HG03469 (cell line): ENCODE results near the gene AEBP1.

ENCODE experiments used
- ATAC-seq: cut with Tn5 transposase; IDR thresholded peaks from one replicate; pipeline ENCODE4 v1.9.1; 2021; ENCODE audit warnings: mild to moderate bottlenecking, moderate library complexity, moderate number of reproducible peaks; ENCODE audit not compliant: unreplicated experiment

AEBP1 gene

DNA sequence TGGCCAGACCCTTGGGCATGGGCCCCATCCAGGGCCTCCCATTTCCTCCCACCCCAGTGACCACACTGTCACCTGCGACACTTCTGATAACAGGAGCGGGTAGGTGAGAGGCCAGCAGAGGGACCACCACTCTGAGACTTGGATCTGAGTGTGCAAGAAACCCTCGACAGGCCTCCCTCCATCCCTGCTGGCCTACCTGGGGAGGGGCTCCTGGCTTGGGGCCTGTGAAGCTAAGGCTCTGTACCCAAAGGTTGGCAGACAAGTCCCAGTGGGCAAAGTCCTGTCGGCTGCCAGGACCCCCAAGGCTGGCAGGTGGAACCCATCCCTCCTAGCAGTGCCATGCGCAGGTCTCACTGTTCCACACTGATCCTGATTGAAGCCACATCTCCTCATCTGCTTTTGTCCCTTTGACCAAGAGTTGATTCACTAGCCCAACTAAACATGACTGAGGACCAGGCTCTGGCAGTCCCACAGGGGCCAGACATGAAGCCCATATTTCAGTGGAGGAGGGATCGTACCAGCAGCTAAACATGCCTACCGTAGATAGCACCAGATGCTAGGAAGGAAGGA, 37.6 kb upstream of the AEBP1 start:
- no peak for ATAC-seq

DNA sequence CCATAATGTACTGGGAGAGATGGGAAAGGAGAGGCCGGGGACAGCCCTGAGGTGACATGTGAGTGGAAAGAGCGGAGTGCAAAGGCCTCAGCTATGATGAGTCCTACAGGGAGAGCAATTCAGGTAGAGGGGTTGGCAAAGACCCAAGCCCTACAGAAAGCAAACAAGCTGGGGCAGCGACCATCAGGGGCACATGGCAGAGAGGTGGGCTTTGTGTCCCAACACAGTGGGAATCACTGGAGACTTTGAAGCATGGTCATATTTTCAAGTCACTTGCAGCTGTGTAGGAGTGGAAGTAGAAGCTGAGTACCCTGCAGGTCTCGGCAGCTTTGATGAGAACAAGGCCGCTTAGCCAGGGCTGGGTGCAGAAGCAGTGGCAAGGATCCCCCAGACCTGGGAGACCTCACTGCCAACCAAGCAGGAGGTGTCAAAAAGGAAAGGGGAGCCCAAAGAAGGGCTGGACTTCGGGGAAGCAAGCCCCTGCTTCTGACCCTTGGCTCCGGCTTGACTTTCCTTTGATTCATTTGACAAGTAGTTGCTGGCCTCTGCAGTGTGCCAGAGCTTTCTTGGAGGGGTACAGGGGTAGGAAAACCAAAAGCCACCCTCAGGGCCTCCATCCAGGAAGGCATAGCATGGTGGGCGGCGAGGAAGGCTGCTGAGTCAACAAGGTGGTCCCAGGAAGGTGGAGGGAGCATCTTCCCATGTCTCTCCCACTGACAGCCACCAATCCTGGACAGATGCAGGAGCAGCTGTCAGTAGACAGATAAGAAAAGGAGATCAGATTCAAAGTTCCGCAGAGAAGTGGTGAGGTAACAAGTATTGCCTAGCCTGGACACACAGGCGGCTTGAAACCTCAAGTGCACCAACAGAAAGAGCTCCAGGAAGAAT, 36.8 kb upstream of the AEBP1 start:
- no peak for ATAC-seq

DNA sequence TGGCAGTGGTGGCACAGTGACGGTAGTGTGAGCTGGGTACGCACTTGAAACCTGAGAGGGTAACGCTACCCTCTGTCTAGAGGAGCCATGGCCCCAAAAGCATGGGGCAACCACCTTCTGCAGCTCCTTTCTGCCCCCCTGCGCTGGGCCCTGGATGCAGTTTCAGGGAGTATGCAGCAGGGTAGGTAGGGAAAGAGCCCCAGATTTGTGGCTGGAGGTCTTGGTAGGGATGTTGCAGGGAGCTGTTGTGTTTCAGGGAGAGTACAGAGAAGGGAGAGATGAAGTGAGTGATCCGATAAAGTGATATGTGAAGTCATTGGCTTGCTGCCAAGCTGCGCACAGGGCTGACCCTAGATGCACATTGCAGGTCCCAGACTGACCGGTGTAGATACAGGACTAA, 36.1 kb upstream of the AEBP1 start:
- no peak for ATAC-seq

DNA sequence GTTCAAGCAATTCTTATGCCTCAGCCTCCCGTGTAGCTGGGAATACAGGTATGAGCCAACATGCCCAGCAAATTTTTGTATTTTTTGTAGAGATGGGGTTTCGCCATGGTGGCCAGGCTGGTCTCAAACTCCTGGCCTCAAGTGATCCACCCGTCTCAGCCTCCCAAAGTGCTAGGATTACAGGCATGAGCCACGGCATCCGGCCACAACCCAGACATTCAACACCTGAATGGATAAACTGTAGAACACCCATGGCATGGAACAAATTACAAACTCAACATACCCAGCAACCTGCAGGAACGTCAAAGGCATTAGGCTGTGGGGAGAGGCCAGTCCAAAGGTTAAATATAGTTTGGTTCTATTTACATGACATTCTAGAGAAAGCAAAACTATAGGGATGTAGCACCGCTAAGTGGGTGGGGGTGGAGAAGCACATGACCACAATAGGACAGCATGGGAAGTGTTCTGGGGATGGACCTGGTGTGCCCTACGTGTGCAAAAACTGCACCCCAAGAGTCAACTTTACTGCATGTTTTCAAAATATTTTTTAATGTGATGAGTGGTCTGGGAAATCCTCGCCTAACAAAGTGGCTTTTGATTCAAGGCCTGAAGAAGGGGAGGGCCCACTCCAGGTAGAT, 32.3 kb upstream of the AEBP1 start:
- no peak for ATAC-seq

DNA sequence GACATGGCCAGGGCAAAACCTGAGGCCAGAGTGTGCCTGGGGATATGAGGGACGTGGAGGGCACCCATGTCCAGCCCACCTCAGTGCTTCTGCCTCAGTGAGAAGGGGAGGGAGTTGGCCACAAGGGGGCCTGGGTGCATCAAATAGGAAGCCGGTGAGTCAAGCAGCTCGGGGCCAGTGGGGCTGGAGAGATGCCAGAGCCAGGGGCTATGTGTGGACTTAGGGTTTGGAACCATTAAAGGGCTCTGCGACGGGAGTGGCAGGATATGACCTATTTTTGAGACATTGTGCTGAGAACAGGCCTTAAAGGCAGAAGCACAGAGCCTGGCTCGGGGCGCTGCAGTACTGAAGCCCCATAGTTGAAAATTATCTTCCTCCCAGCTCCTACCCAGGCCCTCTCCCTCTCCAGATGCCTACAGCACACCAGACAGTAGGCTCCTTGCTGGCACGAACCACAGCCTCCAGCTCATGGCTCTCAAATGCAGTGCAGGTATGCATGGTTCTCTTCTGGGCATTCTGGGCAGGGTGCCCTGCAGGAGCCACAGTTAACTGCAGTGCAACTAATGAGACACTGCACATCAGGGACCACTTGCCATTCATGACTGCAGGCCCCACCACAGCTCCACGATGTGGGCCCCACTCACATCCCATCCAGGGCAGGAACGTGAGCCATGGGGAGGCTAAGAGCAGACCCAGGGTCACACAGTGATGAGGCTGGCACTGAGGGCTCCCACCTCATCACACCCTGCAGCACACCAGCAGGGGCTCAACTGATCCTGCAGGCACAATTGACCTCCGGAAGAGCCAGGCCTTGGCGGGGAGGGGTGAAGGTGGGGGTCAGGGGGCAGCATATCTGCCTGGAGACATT, 31.5 kb upstream of the AEBP1 start:
- ATAC-seq, result no peak

DNA sequence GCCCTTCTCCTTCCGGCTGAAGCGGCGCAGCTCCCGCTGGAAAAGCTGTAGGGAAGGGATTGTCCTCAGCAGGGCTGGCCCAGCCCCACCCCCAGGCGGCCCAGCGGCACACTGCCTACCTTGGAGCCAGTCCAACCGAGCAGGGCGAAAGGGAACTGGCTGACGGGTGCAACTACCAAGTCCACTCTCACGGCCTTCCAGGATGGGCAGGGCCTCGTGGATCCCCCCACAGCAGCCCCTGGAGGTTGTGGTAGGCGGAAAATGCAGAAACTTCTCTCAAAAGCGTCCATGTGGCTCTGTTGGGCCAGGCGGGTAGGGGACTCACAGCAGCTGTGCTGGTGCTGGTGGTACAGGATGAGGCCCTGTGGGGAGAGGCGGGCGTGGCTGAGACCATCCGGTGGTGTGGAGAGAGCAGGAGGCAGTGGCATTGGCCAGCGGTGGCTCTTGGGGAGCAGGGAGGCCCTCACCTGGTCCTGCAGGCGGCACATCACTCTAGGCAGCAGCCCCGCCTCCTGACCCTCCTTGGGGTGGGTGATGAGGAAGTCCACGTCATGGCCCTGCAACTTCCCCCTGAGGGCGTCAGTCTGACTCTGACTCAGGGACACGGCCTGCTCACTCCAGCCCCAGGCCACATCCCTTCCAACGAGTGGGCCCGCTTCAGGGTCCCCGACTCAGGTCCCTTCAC, 30.3 kb upstream of the AEBP1 start:
- ATAC-seq, result no peak

DNA sequence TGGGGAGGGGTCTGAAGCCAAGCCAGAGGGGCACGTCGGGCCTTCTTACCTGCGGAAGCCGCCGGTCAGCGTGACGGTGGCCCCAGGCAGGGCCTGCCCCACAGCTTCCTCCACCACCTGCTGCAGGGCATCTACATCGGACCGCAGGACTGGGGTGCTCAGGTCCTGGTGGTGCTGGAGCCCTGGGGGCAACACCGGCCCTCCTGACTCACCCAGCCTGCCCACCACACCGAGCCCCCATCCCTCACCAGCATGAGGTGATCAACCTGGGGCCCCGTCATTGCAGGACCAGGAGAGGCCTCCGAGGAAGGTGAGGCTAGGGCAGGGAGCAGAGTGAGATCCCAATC, 29.8 kb upstream of the AEBP1 start:
- no peak for ATAC-seq

DNA sequence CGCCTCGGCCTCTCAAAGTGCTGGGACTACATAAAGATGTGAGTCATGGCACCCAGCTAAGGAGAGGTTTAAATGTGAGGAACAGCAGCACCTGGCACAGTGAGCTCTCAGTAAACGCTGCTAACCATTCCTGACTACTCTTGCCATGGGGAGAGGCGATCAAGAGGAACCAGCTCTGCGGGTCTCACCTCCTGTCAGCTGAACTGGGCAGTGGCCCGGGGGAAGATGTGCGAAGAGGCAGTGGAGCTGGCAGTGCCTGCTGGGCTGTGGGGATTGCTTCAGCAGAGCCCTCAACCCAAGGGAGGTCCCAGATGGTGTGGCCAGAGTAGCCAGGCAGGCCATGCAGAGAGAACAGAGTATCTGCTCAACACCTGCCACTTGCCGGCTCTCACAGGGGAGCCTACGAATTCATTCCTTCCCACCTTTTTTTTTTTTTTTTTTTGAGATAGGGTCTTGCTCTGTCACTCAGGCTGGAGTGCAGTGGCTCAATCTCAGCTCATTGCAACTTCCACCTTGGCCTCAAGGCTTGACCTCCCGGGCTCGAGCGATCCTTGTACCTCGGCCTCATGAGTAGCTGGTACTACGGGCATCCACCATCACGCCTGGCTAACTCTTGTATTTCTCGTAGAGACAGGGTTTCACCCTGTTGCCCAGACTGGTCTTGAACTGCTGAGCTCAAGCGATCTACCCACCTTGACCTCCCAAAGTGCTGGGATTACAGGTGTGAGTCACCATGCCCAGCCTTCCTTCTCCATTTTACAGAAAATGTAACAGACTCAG, 28.7 kb upstream of the AEBP1 start:
- ATAC-seq, result no peak

DNA sequence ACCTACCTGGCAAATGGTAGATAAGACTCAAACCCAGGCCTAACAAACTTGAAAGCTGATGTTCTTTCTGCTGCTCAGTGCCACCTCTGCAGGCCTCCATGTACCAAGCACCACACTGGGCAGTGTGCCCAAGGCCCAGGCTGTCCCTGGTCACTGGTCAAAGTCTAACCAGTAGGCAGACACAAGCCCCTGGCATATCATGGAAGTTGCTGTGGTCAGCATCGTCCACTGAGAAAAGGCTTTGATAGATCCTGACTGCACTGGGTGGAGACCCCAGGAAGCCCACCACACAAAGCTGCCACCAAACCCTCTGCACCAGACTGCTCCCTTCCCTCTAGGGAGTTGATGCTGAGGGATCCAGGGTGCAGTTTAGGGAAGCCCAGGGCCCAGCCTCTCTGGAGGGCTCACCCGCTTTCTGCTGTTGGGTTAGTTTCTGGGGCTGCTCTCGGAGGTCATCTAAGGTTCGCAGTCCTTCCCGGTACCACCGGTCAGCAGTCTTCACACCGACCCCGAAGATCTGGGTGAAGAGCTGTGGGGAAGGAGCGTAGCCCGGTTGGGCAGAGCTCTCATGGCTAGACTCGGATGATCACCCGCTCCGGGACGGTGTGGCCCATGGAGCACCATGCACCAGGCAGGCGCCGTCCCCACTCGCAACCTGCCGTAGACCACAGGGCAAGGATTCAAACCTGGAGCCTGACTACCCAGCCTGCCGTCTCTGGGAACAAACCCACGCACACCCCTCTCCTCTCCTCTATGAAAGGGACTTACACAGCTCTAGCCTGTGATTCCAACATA, 27.8 kb upstream of the AEBP1 start:
- no peak for ATAC-seq

DNA sequence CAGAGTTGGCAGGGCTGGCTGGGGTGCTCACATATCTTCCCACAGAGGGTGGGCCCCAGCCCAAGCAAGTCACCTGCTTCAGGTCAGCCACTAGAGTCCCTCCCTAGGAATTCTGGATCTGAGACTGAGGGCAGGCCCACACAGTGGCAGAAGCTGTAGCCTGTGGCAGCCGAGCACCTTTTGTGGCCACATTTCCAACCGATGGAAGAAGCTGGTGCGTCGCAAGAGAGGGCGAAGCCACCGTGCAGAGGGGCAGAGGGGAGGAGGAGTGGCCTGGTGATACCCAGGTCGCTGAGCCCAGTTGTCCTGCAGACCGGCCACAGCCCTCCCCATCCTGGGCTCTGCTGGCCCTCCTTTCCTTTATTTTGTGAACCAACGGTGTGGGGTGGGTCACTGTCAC, 27.1 kb upstream of the AEBP1 start:
- no peak for ATAC-seq

DNA sequence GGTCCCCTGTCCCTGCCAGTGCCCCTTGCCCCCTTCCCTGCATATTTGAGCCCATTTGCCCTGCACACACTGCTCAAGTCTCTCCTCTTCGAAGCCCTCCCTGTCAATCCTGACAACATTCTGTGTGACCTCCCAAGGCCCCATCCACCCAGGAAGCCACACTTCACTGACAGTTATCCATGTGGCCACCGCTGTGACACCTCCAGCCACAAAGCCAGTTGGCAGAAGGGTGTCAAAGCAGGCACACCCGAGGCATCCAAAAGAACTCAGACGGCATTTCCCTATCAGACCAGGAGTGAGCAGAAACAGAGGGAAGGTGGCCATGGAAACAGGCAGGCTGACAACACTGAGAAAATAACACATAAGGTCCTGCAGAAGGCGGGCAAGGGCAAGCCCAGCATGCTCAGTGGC, 26.5 kb upstream of the AEBP1 start:
- ATAC-seq, result no peak

DNA sequence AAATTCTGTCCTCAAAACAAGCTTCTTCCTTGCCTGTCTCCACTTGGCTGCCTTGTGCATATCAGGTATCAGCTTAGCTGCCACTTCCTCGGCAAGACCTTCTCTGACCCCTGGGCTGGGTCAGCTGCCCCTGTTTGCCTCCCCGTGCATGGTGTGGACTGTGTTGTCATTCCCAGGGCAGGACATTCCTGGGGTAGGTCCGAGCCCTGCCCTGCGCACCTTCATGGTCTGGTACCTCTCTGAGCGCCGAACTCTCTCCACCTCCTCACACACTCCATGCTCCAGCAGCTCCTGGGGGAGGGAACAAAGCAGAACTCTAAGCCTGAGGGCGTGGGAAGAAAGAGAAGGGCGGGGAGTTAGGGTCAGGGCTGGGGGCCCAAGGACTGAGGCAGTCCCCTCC, 25.6 kb upstream of the AEBP1 start:
- no peak for ATAC-seq

DNA sequence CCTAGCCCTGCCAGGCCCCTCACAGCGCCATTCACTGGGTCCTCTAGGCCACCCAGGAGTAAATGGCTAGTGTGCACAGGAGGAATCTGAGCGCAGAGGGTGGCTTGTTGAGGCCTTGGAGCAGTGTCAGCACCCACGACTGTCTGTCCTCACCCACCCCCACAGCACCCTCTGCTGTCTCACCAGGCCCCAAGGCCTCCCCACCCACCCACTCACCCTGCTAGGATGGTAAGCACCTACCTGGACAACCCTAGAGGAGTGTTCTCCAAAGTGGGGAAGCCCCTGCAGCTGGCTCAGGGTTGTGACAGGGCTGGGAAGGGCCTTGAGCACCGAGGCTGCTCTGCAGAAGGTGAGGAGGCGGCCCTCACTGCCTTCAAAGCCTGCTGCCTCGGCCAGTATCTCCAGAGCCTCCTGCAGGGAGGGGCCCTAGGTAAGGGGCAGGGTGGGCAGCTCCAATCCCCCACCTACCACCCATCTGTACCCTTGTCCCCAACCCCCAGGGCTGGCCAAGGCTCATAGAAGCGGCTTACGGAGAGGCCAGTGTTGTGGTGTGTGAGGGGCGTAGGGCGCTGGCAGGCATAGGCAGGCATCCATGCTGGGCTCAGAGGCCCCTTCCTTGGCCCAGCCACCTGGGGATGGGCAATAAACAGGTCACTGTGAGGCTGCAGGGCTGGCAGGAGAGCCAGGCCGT, 24.7 kb upstream of the AEBP1 start:
- ATAC-seq, result no peak

DNA sequence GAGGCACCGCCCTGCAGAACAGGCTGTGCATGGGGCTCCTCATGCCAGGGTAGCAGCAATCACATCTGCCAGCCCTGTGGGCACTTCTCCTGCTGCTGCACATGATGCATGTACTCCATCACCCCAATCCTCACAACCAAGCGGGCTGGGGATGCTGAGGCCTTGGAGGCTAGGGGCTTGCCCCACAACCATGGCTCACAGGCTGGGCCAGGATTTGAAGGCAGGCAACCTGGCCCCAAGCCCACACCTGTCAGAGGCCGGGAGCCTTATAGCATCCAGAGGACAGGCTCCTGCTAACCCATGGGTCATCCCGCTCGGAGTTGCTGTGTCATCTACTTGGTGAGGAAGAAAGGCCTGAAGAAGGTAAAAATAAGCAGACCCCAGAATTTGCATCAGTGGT, 24.0 kb upstream of the AEBP1 start:
- no peak for ATAC-seq

DNA sequence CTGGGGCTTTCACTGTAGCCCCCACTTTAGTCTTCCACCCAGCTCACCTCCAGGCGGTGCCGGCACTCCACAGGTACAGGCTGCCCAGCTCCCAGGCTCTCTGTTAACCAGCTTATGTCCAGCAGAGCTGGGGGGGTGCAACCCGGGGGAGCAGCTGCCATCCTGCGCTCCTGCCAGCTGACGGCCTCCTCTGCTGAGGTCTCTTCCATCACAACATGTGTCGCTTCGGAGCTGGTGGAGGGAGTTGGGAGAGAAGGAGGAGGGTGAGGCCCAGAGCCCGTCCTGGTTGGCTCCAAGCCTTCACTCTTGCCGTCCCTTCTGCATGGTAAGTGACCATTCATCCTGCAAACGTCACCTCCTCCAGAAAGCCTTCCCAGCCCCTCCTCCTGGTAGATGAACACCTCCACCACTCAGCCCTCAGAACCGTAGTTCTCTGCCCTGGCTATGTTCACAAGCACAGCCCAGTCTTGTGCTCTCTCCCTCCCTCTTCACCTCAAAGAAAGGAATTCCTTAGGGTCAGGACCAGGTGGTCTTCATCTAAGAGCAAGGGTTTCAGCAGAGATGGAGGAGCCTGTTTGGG, 23.4 kb upstream of the AEBP1 start:
- ATAC-seq, result no peak

DNA sequence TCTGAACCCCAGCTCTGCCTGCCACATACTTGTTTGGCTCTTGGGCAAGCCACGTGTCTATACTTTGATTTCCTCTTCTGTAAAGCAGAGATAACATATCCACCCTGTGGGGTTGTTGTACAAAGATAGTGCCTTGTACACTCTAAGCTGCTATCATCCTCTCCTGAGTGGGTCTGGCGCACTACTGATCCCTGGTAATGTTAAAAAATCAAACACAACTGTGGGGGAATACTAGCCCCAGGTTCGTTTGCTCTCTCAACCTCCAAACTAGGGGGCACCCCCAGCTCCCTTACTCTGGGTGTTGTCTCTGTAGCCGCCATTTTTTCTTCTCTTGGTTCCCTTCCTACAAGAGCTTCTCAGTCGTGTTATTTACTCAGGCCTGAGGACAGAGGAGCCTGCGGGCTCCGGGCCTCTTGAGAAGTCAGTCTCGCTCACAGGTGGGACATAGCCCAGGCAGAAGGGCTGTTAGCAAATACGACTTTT, 22.8 kb upstream of the AEBP1 start:
- ATAC-seq, result no peak

DNA sequence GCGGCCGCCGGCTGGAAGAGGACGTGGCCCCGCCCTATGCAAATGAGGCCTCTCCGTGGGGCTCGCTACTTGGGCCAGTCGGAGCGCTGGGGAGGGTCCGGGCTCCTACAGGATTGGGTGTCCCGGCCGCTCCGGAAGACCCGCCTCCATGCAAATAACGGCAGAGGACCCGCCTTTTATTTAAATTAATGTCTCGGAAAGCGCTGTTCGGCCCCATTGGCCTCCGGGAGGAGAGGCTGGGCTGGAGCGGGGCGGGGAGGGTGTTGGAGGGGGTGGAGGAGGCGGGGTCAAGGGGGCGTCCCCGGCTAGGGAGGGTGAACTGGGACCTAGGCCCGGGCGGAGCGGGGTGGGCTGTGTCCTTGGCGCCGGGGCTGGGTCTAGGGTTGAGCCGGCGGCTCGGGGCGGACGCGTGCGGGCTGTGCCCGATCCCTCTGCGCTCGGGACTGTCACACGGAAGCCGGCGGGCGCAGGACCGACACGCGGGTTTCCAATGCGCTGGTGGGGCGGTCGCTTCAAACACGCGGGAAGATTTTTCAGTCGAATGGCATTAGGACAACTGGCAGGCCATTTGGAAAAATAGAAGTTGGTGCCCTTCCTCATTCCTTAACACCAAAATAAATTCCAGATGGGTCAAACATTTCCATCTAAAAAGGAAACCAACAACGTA, 21.5 kb upstream of the AEBP1 start:
- peak; percentile 72 for ATAC-seq

DNA sequence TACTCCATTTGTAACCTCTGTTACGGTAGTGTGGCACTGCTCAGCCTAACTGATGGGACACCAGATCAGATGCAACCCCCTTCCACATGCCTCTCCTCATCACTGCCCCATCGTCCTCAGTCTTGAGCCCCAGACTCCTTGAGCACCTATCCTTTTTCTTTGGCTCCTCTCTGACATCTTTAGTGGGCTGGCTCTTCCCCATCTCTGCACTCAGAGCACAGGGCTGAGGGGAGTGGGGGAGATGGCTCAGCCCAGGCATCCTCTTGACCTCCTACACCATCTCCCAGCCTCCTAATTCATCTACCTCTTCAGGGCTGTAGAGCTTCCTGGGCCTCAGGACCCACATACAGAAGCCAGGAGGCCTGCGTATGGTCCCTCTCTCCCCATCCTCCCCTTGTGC, 20.3 kb upstream of the AEBP1 start:
- no peak for ATAC-seq
